Fibroblast of skin of scalp (primary cell): ENCODE measurements around the gene GATA6.
A peak's percentile ranks its signal among the peaks of the same experiment; 100 is the strongest.

Experiments used
- DNase-seq: peaks from one replicate; pipeline ENCODE4 v3.0.0-alpha.2; 2013

Gene GATA6

DNA sequence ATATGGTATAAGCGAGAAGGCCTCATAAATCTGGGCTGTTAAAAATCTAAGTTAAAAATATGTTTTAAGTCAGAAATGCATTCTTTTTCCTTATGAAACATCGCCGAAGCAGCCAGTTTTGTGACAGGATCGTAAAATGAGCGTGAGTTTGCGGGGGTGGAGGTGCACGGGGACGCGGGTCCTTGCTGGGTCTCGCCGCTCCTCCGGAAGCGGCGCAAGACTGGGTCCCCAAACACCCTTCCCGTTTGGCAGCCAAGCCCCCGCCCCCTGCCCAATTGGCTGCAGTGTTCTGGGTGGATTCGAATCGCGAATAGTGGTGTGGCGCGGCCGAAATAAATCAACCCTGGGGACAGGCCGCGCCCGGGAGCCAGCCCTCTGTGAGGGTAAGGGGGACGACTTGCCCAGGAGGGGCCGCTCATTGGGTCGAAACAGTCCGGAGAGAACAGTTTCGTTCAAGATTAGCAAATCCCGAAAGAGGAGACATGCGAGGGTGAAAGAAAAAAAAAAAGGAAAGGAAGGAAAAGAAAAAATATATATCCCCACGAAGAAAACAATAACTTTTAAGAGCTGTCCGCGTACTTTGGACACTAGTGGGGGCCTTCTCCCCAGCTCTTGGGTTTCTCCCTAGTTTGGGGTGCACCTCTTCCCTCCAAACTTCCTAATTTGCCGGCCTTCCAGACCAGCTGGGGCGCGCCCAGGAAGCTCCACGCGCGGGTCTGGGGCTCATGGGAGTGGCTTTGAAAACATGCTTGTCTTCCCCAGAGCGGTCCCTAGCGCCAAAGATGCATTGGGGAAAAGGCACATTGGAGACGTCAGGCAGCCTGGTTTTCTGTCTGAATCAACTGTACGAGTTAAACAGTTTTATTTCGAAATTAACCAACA lies 3.1 kb upstream of the GATA6 start:
- no peak for DNase-seq

DNA sequence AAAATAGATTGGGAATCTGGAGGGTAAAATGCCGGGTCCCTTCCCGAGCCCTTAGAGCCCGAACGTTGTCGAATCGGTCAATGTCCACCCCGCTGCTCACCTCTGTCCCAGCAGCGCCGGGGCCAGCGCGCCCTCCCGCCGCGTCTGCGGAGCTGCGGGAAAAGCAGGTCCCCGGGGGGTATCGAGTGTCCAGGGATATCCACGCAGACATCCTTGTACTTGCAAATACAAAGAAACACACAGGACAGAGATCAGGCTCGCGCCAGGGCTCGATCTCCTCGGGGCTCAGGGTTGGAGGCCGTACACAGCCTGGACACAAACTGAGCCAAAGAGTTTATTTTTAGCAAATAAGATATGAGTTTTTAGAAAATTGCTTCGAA lies 2.3 kb upstream of the GATA6 start:
- DNase-seq: no peak

DNA sequence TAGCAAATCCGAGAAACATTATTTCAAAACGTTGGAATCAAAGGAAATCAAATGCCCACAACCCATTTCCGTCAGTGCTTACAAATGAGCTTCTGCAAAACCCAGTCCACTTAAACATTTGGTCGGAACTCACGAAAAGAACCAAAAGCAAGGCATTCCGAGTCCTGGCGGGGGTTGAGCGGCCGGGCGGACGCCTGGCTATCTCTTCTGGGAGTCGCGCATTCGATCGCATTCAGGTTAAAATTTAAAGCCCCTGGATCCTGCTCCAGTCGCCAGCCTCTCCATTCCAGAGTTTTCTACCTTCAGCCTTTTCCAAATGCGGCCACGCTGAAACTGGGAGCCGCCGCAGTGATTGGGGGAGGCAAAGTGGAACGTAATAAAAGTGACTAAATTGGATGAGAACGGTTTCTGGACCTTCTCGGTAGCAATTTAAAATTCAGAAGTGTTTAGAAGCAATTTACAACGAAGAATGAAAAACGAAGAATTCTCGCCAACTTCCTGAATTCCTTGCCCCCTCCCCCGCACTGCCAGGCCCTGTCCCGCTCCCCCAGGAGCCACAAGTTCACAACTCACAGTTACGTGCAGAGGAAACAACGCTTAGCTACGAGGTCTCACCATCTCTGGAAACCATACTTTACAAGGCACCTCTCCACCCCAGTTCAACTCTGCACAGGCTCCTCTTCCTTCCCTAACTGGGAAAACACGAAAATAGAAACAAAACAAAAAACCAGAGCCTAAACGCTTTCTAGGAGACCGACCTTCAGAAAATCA lies 1.7 kb upstream of the GATA6 start:
- peak; percentile 48 for DNase-seq

DNA sequence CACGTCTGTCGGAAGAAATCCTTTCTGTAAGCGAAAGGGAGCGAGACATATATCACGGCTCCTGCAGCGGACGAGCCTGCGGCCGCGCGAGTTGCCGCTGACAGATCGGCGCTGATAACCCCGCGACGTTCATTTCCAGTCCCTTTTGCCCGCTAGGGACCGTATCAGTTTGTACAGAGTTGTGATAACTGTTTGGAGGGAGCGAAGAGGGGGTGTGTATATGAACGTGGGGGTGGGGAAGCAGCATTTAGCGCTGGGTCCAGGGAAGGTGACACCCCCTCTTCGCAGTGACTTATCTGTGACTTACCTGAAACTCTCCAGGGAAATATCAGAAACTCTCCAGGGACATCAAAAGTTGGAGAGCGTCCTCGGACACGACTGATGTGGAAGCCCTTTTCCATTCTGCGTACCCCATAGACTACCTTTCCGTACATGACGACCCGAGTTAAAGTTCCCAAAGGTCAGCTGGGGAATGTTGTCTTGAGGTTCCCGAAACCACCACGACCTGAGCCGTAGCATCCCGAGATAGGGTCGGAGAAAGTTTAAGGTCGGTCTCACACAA lies 948 bp upstream of the GATA6 start:
- peak; percentile 27 for DNase-seq

GRCh38 chr18:22169889-22170420 lies 566 bp downstream of the GATA6 start:
- peak; percentile 37 for DNase-seq

DNA sequence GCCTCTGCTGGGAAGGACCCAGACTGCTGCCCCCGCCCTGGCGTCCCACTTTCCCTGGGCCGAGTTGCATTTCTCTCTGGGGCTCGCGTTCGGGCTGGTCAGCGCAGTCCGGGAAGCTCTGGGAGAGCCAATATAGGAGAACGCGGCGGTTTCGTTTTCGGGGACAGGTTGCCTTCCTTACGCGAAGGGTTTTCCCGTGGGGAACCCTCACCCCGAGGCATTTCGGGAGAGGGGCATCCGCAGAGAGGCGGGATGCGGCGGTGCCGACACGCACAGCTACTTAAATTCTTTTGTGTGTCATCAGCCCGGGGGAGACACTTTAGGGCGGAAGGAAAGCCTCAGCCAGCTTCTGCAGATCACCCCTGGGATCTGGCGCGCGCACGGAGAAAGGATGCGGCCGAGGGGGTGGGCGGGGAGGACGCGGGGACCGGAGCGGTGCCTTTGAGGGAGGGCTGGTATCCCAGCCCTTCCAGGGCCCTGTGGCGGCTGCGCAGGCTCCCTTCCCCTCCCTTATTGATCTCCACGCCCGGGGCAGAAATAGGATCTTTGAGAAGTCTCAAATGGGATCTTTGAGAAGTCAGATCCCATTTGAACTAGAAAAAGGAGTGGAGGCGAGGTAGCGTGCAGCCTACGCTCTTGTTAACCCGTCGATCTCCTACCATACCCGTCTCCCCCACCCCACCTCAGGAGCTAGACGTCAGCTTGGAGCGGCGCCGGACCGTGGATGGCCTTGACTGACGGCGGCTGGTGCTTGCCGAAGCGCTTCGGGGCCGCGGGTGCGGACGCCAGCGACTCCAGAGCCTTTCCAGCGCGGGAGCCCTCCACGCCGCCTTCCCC lies 1.2 kb downstream of the GATA6 start:
- peak; percentile 69 for DNase-seq

DNA sequence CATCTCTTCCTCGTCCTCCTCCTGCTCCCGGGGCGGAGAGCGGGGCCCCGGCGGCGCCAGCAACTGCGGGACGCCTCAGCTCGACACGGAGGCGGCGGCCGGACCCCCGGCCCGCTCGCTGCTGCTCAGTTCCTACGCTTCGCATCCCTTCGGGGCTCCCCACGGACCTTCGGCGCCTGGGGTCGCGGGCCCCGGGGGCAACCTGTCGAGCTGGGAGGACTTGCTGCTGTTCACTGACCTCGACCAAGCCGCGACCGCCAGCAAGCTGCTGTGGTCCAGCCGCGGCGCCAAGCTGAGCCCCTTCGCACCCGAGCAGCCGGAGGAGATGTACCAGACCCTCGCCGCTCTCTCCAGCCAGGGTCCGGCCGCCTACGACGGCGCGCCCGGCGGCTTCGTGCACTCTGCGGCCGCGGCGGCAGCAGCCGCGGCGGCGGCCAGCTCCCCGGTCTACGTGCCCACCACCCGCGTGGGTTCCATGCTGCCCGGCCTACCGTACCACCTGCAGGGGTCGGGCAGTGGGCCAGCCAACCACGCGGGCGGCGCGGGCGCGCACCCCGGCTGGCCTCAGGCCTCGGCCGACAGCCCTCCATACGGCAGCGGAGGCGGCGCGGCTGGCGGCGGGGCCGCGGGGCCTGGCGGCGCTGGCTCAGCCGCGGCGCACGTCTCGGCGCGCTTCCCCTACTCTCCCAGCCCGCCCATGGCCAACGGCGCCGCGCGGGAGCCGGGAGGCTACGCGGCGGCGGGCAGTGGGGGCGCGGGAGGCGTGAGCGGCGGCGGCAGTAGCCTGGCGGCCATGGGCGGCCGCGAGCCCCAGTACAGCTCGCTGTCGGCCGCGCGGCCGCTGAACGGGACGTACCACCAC lies 2.1 kb downstream of the GATA6 start:
- no peak for DNase-seq

- DNase-seq: no peak
Observed at GRCh38 chr18:22172120-22172582, 2.8 kb downstream of the GATA6 start.

GRCh38 chr18:22172594-22173049 lies 3.2 kb downstream of the GATA6 start:
- no peak for DNase-seq

DNA sequence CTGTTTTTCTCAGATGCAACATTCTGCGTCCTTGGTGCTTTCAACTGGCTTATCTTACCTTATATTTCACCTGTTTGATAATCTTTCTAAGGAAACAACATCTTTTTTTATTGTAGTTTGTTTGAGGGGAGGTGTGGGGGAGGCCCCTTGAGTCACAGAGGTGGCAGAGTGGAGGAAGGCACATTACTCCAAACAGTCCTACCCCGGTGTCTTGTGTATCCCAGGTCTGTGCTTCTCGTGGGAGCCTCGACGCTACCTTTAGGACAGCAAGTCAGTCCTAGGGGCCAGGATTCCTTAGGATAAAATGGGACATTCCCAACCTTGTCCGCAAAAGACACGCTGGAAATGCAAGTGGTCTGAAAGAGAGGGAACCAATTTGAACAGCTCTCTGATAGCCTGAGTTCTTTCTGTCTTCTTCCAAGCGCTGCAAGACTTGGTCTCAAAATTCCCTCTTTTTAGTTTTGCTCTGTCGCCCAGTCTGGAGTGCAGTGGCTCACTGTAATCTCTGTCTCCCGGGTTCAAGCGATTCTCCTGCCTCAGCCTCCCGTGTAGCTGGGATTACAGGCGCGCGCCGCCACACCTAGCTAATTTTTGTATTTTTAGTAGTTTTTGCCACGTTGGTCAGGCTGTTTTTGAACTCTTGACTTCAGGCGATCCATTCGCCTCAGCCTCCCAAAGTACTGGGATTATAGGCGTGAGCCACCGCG lies 4.0 kb downstream of the GATA6 start:
- no peak for DNase-seq

GRCh38 chr18:22173928-22174301 lies 4.5 kb downstream of the GATA6 start:
- DNase-seq: no peak

GRCh38 chr18:22174341-22175145 lies 5.2 kb downstream of the GATA6 start:
- no peak for DNase-seq

DNA sequence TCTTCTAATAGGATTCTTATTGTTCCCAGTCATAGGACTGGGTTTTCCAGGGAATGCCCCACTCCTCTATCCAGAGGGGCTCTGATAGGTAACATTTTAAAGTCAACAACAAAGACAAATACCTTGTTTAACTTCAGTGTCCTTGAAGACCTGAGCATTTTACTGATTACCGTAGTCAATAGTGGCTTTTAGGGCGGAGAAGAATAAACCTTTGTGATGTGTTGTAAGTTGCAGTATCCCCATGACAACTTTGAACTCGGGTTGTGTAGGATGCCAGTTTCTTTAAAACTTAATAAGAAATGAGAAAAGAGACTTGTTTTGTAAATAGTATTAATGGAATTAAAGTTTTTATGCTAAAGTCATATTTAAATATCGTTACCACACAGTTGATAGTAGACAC lies 6.0 kb downstream of the GATA6 start:
- no peak for DNase-seq

- DNase-seq: no peak
Observed at GRCh38 chr18:22176420-22177326, 7.3 kb downstream of the GATA6 start.

DNA sequence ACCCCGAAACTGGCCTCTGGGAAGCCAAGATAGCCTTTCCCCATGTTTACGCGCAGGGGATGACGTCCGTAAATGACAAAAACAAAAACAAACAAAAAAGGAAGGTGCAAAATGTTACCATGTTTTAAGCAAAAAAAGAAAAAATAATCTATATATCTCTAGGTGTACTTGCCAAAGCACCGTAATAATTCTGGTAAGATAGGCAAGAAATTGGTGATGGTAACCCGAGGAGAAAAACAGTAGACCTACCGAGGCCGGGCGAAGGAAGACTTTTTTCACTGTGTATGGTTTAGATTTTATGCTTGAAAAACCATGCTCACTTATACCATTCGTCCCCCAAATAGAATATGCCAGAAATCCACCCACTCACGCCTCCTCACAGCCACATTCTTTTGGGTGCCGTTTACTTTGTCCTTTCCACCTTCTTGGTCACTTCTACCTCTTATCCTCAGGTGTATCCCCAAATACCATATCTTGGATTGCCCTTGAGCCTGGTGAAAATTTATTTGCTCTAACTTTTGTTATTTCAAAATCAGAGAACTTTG lies 8.0 kb downstream of the GATA6 start:
- DNase-seq: no peak

GRCh38 chr18:22179174-22179573 lies 9.8 kb downstream of the GATA6 start:
- no peak for DNase-seq

DNA sequence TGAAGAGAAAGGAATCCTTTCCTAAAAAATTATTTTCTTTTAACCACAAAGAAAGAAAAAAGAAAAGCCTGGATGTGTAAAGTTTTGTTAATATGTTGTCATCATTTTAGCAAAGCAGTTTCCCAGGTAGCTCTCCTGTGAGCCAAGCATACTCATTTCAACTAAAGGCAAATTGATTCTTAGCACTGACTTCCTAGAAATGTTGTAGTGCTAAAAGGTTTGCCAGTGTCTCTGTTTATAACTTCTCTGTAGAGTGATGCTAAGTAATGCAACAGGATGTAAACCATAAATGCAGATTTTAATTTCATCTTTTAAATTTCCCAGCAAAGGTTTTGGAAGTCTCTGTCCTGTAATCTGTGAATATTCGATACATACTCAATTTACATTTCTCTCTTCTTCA lies 10.2 kb downstream of the GATA6 start:
- DNase-seq: no peak

DNA sequence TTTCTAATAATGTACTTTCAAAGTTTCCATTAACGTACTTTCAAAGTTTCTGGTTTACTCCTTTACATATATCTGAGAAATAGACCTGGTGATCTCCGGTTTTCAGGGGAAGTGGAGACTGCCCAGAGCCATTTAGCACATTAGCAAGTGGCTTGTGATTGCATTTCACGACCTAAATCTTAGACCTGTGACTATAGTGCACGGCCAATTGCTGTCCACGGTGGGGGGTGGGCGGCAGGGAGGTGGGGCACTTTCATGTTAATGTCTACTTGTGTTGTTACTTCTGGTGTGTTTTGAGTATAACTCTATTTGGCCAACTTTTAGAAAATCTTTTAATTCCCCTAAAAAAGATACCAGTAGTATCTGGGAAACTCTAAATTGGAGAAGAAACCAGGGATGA lies 11.3 kb downstream of the GATA6 start:
- no peak for DNase-seq
